HepG2 (cell line): ENCODE results near the gene PALM. TPM values are rescaled to one million over a fixed set of nuclear protein-coding genes. Genes with fewer than 3 reads are reported as not detected.
A peak's percentile ranks its signal among the peaks of the same experiment; 100 is the strongest.

ENCODE experiments used
- ATAC-seq: fragments of 200-7000 bp; cut with Tn5 transposase; 3 replicates; pipeline ENCODE4 v1.9.1; 2020; ENCODE audit warnings: mild to moderate bottlenecking, moderate library complexity
- BruUV-seq: library from RNA; stranded (reverse); fragments of 400-500 nt; replicated peaks from 2 replicates; lab custom pipeline; 2021; lab: Mats Ljungman, UMichigan
- CTCF ChIA-PET: fragments of 300-600 bp; formaldehyde crosslinking; extraction: SDS; loops from one replicate; lab custom pipeline; 2021; ENCODE audit warnings: low total read pairs, inconsistent platforms, low intra/inter-chr PET ratio; lab: Yijun Ruan, JAX
- POLR2A ChIA-PET: fragments of 350-600 bp; sonication (Branson Sonifier 250); formaldehyde crosslinking; loops from one replicate; lab custom pipeline; 2020; ENCODE audit warnings: antibody characterized with exemption, inconsistent platforms; lab: Yijun Ruan, JAX
- DNase-seq: peaks from one replicate; pipeline ENCODE4 v3.0.0-alpha.2; 2015; ENCODE audit warnings: low spot score
- FAIRE-seq: peaks from 3 replicates; lab custom pipeline; 2011; peaks lifted over from hg19 to GRCh38; lab: Jason Lieb, UNC
- H2AFZ ChIP-seq: one replicate; pipeline ENCODE4 v1.6.1; 2011; ENCODE audit warnings: low read length, inconsistent platforms
- H3K27ac ChIP-seq: fragments of 300-600 bp; 3 replicates; pipeline ENCODE4 v1.8.0; 2011; ENCODE audit warnings: mixed run types, mild to moderate bottlenecking, mixed read lengths, low read length, inconsistent platforms; ENCODE audit not compliant: insufficient read depth; ENCODE audit errors: extremely low read length
- H3K27me3 ChIP-seq, 2 experiments: fragments of 200-600 bp in 1 of 2; 2 replicates in 1 of 2; 3 replicates in 1 of 2; pipeline versions ENCODE4 v1.6.0 to v1.8.0; 2011; ENCODE audit warnings: low read length in 2 of 2, mild to moderate bottlenecking in 2 of 2, moderate library complexity in 2 of 2, inconsistent platforms in 1 of 2; ENCODE audit not compliant: insufficient read depth in 2 of 2, control insufficient read depth in 1 of 2
- H3K36me3 ChIP-seq, 2 experiments: fragments of 200-600 bp in 1 of 2; replicated peaks in 1 of 2; 2 replicates in 1 of 2; 3 replicates in 1 of 2; pipeline versions ENCODE4 v1.5.1 to v1.8.0; 2011; ENCODE audit warnings: low read length in 2 of 2, inconsistent platforms in 1 of 2; ENCODE audit not compliant: insufficient read depth in 2 of 2, control insufficient read depth in 1 of 2
- H3K4me1 ChIP-seq: 2 replicates; pipeline ENCODE4 v1.5.1; 2012; ENCODE audit warnings: low read length, inconsistent platforms; ENCODE audit not compliant: insufficient read depth
- H3K4me2 ChIP-seq: 2 replicates; pipeline ENCODE4 v1.6.0; 2011; ENCODE audit warnings: low read depth, low read length, inconsistent platforms
- H3K4me3 ChIP-seq, 3 experiments: fragments of 200-600 bp in 1 of 3; sonication (generic), shearing (Covaris generic) in 1 of 3; replicated peaks in 1 of 3; 2 replicates each; pipeline ENCODE4 v1.5.1; 2011 to 2016; ENCODE audit warnings: low read length in 3 of 3, inconsistent platforms in 2 of 3, low read depth in 2 of 3, mild to moderate bottlenecking in 2 of 3, control low read depth in 1 of 3, mixed read lengths in 1 of 3; ENCODE audit not compliant: insufficient read depth in 1 of 3
- H3K79me2 ChIP-seq: one replicate; pipeline ENCODE4 v1.6.1; 2011; ENCODE audit warnings: low read length, inconsistent platforms; ENCODE audit not compliant: insufficient read depth
- H3K9ac ChIP-seq: 2 replicates; pipeline ENCODE4 v1.6.0; 2011; ENCODE audit warnings: mild to moderate bottlenecking, low read depth, low read length, inconsistent platforms; ENCODE audit not compliant: insufficient read depth
- H3K9me3 ChIP-seq: 2 replicates; pipeline ENCODE4 v1.5.1; 2012; ENCODE audit warnings: mild to moderate bottlenecking, low read length
- H4K20me1 ChIP-seq: 2 replicates; pipeline ENCODE4 v1.6.0; 2011; ENCODE audit warnings: inconsistent platforms, mild to moderate bottlenecking, low read length, moderate library complexity; ENCODE audit not compliant: insufficient read depth
- ARNT ChIP-seq: fragments of 450-650 bp; IDR thresholded peaks from 2 replicates; pipeline ENCODE4 v1.6.1; 2017
- GZF1 ChIP-seq: sonication (generic); formaldehyde crosslinking; IDR thresholded peaks from 2 replicates; pipeline ENCODE4 v1.5.1; 2020; ENCODE audit warnings: mild to moderate bottlenecking, missing genetic modification reagents
- HOXA5 ChIP-seq: sonication (generic); formaldehyde crosslinking; IDR thresholded peaks from 2 replicates; pipeline ENCODE4 v1.4.0; 2020; ENCODE audit warnings: missing genetic modification reagents
- LCORL ChIP-seq, 2 experiments: fragments of 450-650 bp in 1 of 2; sonication (generic) in 1 of 2; formaldehyde crosslinking in 1 of 2; IDR thresholded peaks; 2 replicates each; pipeline versions ENCODE4 v1.5.0 to v1.6.1; 2017 to 2020; ENCODE audit warnings: antibody characterized with exemption in 1 of 2, missing genetic modification reagents in 1 of 2
- MAFF ChIP-seq: IDR thresholded peaks from 2 replicates; pipeline ENCODE4 v1.6.1; 2011; ENCODE audit warnings: low read depth, low read length, improper control_type of control experiment
- MAFK ChIP-seq, 2 experiments: IDR thresholded peaks in 1 of 2; conservative IDR thresholded peaks in 1 of 2; 2 replicates each; pipeline ENCODE4 v1.6.1; 2011; ENCODE audit warnings: improper control_type of control experiment in 2 of 2, low read length in 2 of 2
- SAP130 ChIP-seq: IDR thresholded peaks from 2 replicates; pipeline ENCODE4 v1.6.1; 2016; ENCODE audit warnings: low read depth
- ZNF329 ChIP-seq: sonication (generic); formaldehyde crosslinking; IDR thresholded peaks from 2 replicates; pipeline ENCODE4 v1.9.0; 2021; ENCODE audit warnings: low read depth, mild to moderate bottlenecking, missing genetic modification reagents
- WGBS: methylation state at CpG from one replicate; pipeline ENCODE4 v1.1.6; 2017; ENCODE audit warnings: low lambda C conversion rate; 5-methylcytosine and 5-hydroxymethylcytosine counted together
- in situ Hi-C: cut with HindIII; loops from 2 replicates; pipeline ENCODE4 v1.10.0; 2017; ENCODE audit warnings: low pct_unique_long_range_greater_than_20kb; ENCODE audit not compliant: extremely low pct_ligation_motif_present
- intact Hi-C: fragments of 100-400 bp; cut with micrococcal nuclease; formaldehyde crosslinking; loops from one replicate; pipeline ENCODE4 v1.10.0; 2022; ENCODE audit not compliant: unreplicated experiment
- polyA plus RNA-seq, 8 experiments: library from polyadenylated mRNA; depleted of rRNA in 3 of 8; stranded (reverse) in 7 of 8; unstranded in 1 of 8; fragments of >200 nt; fragmentation: Illumina TruSeq in 4 of 8; extraction: Trizol in 4 of 8; gene quantifications; 2 replicates each; pipeline versions ENCODE4 v1.2.1 to v1.2.3, GENCODE V29; 2011 to 2016; ENCODE audit warnings: low read depth in 4 of 8, missing spikeins in 1 of 8, mixed read lengths in 1 of 8; ENCODE audit not compliant: insufficient read depth in 1 of 8
- total RNA-seq, 5 experiments: library from RNA; depleted of rRNA; stranded (reverse); fragments of >200 nt; fragmentation: Illumina TruSeq; extraction: Trizol; gene quantifications; 2 replicates each; pipeline ENCODE4 v1.2.3, GENCODE V29; 2016; ENCODE audit warnings: low read depth in 1 of 5

The PALM gene
- total and polyA plus RNA-seq, 2 of the 13 experiments (the other 11 are each of a cell fraction or from before 2014, with no cell fraction given): 4.0 to 9.7 TPM

- peak; percentile 8 to 24; a peak in 1 of 4 replicates for TF ChIP-seq MAFK (conservative IDR thresholded peaks at IDR 0.05 in 1 of 2, IDR thresholded peaks at IDR 0.05 in 1 of 2; ENCODE audit: low read length in 2 of 2)
- TF ChIP-seq MAFF: peak; percentile 28; the same call in 1 of the 2 replicates
- TF ChIP-seq HOXA5 (CRISPR knock-in tag): no peak
- no peak for TF ChIP-seq GZF1 (CRISPR knock-in tag)
- TF ChIP-seq ARNT: no peak
- no peak for TF ChIP-seq LCORL (IDR thresholded peaks at IDR 0.05)
- no peak for TF ChIP-seq LCORL (CRISPR knock-in tag; IDR thresholded peaks at IDR 0.05)
- FAIRE-seq (no peak), DNase-seq (no peak), ATAC-seq (no peak)
- in situ Hi-C loops (loop anchor here (10.0 kb wide), 2 partner anchors 86 to 216 kb away; partner anchors contain the start of genes CFD, ELANE and WDR18), intact Hi-C loops (loop anchor here (5.0 kb wide), 1 partner anchor 149 kb away; the partner anchor contains the start of gene KISS1R)
- no peak overlapping the region for H3K4me3 ChIP-seq
- no peaks in the 10 kb centered on the region for H4K20me1 ChIP-seq
- H2AFZ ChIP-seq: no peak overlapping the region
- H3K9ac ChIP-seq: no peak overlapping the region
- H3K4me1 ChIP-seq: peaks cover 33% of the 10 kb centered on the region
- BruUV-seq: no TSS peak
- POLR2A ChIA-PET: no interaction called here
- CTCF ChIA-PET: no interaction called here
- peak overlapping the region; percentile 40; the same call in 1 of the 2 replicates for H3K4me2 ChIP-seq
- H3K27ac ChIP-seq: no peak overlapping the region
- H3K9me3 ChIP-seq: no peaks in the 10 kb centered on the region
- no peaks in the 10 kb centered on the region for H3K36me3 ChIP-seq
- H3K79me2 ChIP-seq: no peaks in the 10 kb centered on the region
- 43% methylated on average over 14 of the region's 14 CpGs for WGBS
- no peaks in the 10 kb centered on the region; a peak in 1 of 5 replicates for H3K27me3 ChIP-seq
These were observed 59.7 kb downstream of the PALM start for GRCh38 chr19:768424-768823.

- Histone ChIP-seq H3K27me3 (no peaks in the 10 kb centered on the region; a peak in 1 of 5 replicates), H3K9ac (no peak overlapping the region), H3K79me2 (no peaks in the 10 kb centered on the region), H3K4me2 (no peak overlapping the region), H3K36me3 (no peaks in the 10 kb centered on the region), H3K9me3 (no peaks in the 10 kb centered on the region), H3K4me1 (peaks cover 33% of the 10 kb centered on the region), H3K4me3 (no peak overlapping the region), H4K20me1 (no peaks in the 10 kb centered on the region), H3K27ac (no peak overlapping the region), H2AFZ (no peak overlapping the region)
- DNase-seq (no peak), FAIRE-seq (no peak), ATAC-seq (no peak)
- intact Hi-C loops (loop anchor here (2.0 to 5.0 kb wide), 3 partner anchors 29 to 148 kb away; partner anchors contain the start of genes CFD and KISS1R), in situ Hi-C loops (loop anchor here (5.0 to 10.0 kb wide), 3 partner anchors 85 to 215 kb away; partner anchors contain the start of genes CFD, ELANE and WDR18)
- no TSS peak for BruUV-seq
- whole genome bisulfite sequencing: 46% methylated on average over 6 of the region's 6 CpGs
- TF ChIP-seq ZNF329 (peak; percentile 98), SAP130 (CRISPR knock-in tag) (no peak)
- CTCF ChIA-PET: interaction anchor here (1.2 to 2.4 kb wide), 4 partner anchors 20 to 152 kb away, joined by 5 to 14 read pairs (median 10); partner anchors contain the start of gene KISS1R
- POLR2A ChIA-PET: interaction anchor here (1.1 kb wide), 1 partner anchor 124 kb away, joined by 4 read pairs; the partner anchor contains the start of gene RNU6-9
These were observed 60.9 kb downstream of the PALM start for GRCh38 chr19:769616-770015.
